OCI-LY7 (cell line): Measurements from ENCODE around the gene LRRC3C. TPM values are rescaled to one million over a fixed set of nuclear protein-coding genes. Genes with fewer than 3 reads are reported as not detected.

Source experiments
- BruUV-seq: library from RNA; stranded (reverse); fragments of 400-500 nt; replicated peaks from 2 replicates; lab custom pipeline; 2021; lab: Mats Ljungman, UMichigan
- CTCF ChIA-PET: fragments of 300-600 bp; sonication (Branson Sonifier 250); formaldehyde crosslinking; loops from one replicate; lab custom pipeline; 2022; ENCODE audit warnings: antibody characterized with exemption; ENCODE audit not compliant: unreplicated experiment; lab: Charles Lee
- POLR2A ChIA-PET: fragments of 300-600 bp; sonication (Branson Sonifier 250); formaldehyde crosslinking; loops from one replicate; lab custom pipeline; 2022; ENCODE audit warnings: antibody characterized with exemption; lab: Charles Lee
- DNase-seq: peaks from one replicate; pipeline ENCODE4 v3.0.0-alpha.2; 2015; ENCODE audit warnings: low spot score
- H2AFZ ChIP-seq: fragments of 200-600 bp; sonication (generic), shearing (Covaris generic); 2 replicates; pipeline ENCODE4 v1.6.1; 2014; ENCODE audit warnings: mild to moderate bottlenecking, antibody characterized with exemption, low read length, moderate library complexity
- H3K27ac ChIP-seq: fragments of 200-600 bp; sonication (generic); 2 replicates; pipeline ENCODE4 v1.5.1; 2014; ENCODE audit warnings: mixed run types, low read depth, mild to moderate bottlenecking, moderate library complexity, low read length, inconsistent platforms; ENCODE audit not compliant: poor library complexity, severe bottlenecking
- H3K36me3 ChIP-seq: fragments of 200-600 bp; sonication (generic); 2 replicates; pipeline ENCODE4 v1.6.1; 2014; ENCODE audit warnings: mild to moderate bottlenecking, antibody characterized with exemption, low read length, moderate library complexity, mixed read lengths; ENCODE audit not compliant: insufficient read depth
- H3K4me1 ChIP-seq: fragments of 200-600 bp; sonication (generic); 2 replicates; pipeline ENCODE4 v1.5.1; 2014; ENCODE audit warnings: mild to moderate bottlenecking, low read length; ENCODE audit not compliant: insufficient read depth, poor library complexity, severe bottlenecking
- H3K4me2 ChIP-seq: fragments of 200-600 bp; sonication (generic); 2 replicates; pipeline ENCODE4 v1.6.1; 2014; ENCODE audit warnings: mild to moderate bottlenecking, low read length
- H3K4me3 ChIP-seq: fragments of 200-600 bp; sonication (generic); 2 replicates; pipeline ENCODE4 v1.5.1; 2014; ENCODE audit warnings: mild to moderate bottlenecking, low read depth, low read length; ENCODE audit not compliant: poor library complexity, severe bottlenecking
- H3K79me2 ChIP-seq: fragments of 200-600 bp; sonication (generic); 2 replicates; pipeline ENCODE4 v1.6.1; 2016; ENCODE audit warnings: low read depth, mild to moderate bottlenecking, low read length, moderate library complexity, mixed read lengths; ENCODE audit not compliant: insufficient read depth
- H3K9me2 ChIP-seq: fragments of 200-600 bp; sonication (generic); 2 replicates; pipeline ENCODE4 v1.6.1; 2016; ENCODE audit warnings: mild to moderate bottlenecking, low read length, mixed read lengths; ENCODE audit not compliant: insufficient read depth
- H3K9me3 ChIP-seq: fragments of 200-600 bp; sonication (generic); 2 replicates; pipeline ENCODE4 v1.6.1; 2014; ENCODE audit warnings: mild to moderate bottlenecking, mixed run types, low read length, mixed read lengths
- H4K20me1 ChIP-seq: fragments of 200-600 bp; sonication (generic); 2 replicates; pipeline ENCODE4 v1.6.1; 2014; ENCODE audit warnings: mild to moderate bottlenecking, antibody characterized with exemption, low read length, moderate library complexity, mixed read lengths; ENCODE audit not compliant: insufficient read depth
- EZH2phosphoT487 ChIP-seq: fragments of 200-600 bp; sonication (generic); IDR thresholded peaks from 2 replicates; pipeline ENCODE4 v1.6.1; 2018; ENCODE audit warnings: low read depth, borderline replicate concordance, mild to moderate bottlenecking, mixed run types, antibody characterized with exemption, low read length, moderate library complexity, mixed read lengths
- intact Hi-C: fragments of 100-400 bp; cut with micrococcal nuclease; formaldehyde crosslinking; loops from one replicate; pipeline ENCODE4 v1.10.0; 2022; ENCODE audit not compliant: unreplicated experiment
- total RNA-seq, 2 experiments: library from RNA; depleted of rRNA in 1 of 2; stranded (reverse); fragments of >200 nt in 1 of 2; shearing (Covaris generic) in 1 of 2; gene quantifications; 2 replicates each; pipeline ENCODE4 v1.2.3, GENCODE V29; 2014 to 2022
- TF ChIP-seq, protein P1 (sequence below): fragments of 200-600 bp; sonication (generic); conservative IDR thresholded peaks from 2 replicates; pipeline ENCODE4 v1.5.1; 2014; ENCODE audit warnings: mild to moderate bottlenecking, antibody characterized with exemption, low read length, moderate library complexity, mixed read lengths

LRRC3C gene
- total RNA-seq, 2 experiments from 2014 or later = not detected

DNA sequence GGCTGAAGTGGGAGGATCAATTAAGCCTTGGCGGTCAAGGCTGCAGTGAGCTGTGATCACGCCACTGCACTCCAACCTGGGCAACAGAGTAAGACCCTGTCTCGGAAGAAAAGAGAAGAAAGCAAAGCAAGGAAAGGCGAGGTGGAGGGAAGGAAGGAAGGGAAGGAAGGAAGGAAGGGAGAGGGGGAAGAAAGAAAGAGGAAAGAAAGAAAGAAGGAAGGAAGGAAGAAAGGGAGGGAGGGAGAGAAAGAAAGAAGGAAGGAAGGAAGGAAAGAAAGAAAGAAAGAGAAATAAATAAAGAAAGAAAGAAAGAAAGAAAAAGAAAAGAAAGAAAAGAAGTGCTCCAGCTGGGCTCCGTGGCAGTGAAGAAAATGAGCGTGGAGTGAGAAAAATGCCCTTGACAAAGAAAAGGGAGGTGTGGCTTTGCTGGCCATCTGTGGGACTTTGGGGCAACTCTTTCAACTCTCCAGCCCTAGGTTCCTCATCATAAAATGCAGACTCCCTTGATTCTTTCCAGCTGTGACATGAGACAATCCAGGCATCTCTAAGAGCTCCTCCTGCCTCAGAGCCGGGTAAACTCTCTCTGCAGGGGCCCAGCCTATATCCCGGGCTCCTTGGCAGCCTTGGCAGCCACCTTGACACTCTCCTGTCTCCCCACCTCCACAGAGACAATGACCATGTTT lies 37.6 kb downstream of the LRRC3C start:
- no peak overlapping the region for H2AFZ ChIP-seq
- no TSS peak for BruUV-seq
- DNase-seq = no peak
- no peak overlapping the region for H3K4me3 ChIP-seq
- peaks cover 18% of the 10 kb centered on the region for H3K4me1 ChIP-seq
- H3K79me2 ChIP-seq = no peaks in the 10 kb centered on the region
- H3K4me2 ChIP-seq = no peak overlapping the region
- H4K20me1 ChIP-seq = no peaks in the 10 kb centered on the region
- H3K36me3 ChIP-seq = no peaks in the 10 kb centered on the region
- ChIA-PET CTCF (no interaction called here), POLR2A (no interaction called here)
- intact Hi-C loops = no loop called here
- no peak for TF ChIP-seq EZH2phosphoT487
- TF ChIP-seq, protein P1, sequence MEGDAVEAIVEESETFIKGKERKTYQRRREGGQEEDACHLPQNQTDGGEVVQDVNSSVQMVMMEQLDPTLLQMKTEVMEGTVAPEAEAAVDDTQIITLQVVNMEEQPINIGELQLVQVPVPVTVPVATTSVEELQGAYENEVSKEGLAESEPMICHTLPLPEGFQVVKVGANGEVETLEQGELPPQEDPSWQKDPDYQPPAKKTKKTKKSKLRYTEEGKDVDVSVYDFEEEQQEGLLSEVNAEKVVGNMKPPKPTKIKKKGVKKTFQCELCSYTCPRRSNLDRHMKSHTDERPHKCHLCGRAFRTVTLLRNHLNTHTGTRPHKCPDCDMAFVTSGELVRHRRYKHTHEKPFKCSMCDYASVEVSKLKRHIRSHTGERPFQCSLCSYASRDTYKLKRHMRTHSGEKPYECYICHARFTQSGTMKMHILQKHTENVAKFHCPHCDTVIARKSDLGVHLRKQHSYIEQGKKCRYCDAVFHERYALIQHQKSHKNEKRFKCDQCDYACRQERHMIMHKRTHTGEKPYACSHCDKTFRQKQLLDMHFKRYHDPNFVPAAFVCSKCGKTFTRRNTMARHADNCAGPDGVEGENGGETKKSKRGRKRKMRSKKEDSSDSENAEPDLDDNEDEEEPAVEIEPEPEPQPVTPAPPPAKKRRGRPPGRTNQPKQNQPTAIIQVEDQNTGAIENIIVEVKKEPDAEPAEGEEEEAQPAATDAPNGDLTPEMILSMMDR = no peak
- no peaks in the 10 kb centered on the region for H3K9me3 ChIP-seq
- H3K27ac ChIP-seq = no peak overlapping the region
- H3K9me2 ChIP-seq = no peaks in the 10 kb centered on the region

- Histone ChIP-seq H2AFZ (no peak overlapping the region), H3K4me3 (no peak overlapping the region), H3K9me3 (no peaks in the 10 kb centered on the region), H3K27ac (no peak overlapping the region), H3K79me2 (no peaks in the 10 kb centered on the region), H3K9me2 (no peaks in the 10 kb centered on the region), H3K4me2 (no peak overlapping the region), H4K20me1 (no peaks in the 10 kb centered on the region), H3K36me3 (no peaks in the 10 kb centered on the region), H3K4me1 (peaks cover 18% of the 10 kb centered on the region)
- TF ChIP-seq, protein P1 = no peak
- no peak for TF ChIP-seq EZH2phosphoT487
- no peak for DNase-seq
- intact Hi-C loops = no loop called here
- ChIA-PET CTCF (no interaction called here), POLR2A (interaction anchor here (1.0 kb wide), 1 partner anchor 12 kb away, joined by 4 read pairs; no protein-coding TSS in a partner anchor)
- BruUV-seq = no TSS peak
Measured at GRCh38 chr17:39966771-39967170, 39.2 kb downstream of the LRRC3C start.

- Histone ChIP-seq H3K4me1 (peaks cover 7% of the 10 kb centered on the region), H3K79me2 (no peaks in the 10 kb centered on the region), H3K9me3 (no peaks in the 10 kb centered on the region), H3K4me2 (no peak overlapping the region), H4K20me1 (no peaks in the 10 kb centered on the region), H3K27ac (no peak overlapping the region), H2AFZ (no peak overlapping the region), H3K4me3 (no peak overlapping the region), H3K36me3 (no peaks in the 10 kb centered on the region), H3K9me2 (no peaks in the 10 kb centered on the region)
- TF ChIP-seq, protein P1 = no peak
- no peak for TF ChIP-seq EZH2phosphoT487
- no TSS peak for BruUV-seq
- ChIA-PET CTCF (no interaction called here), POLR2A (interaction anchor here (0.5 to 1.9 kb wide), 2 partner anchors 9 to 11 kb away, joined by 6 read pairs; partner anchors contain the start of gene PSMD3)
- DNase-seq = no peak
- intact Hi-C loops = no loop called here
Measured at GRCh38 chr17:39968761-39969160, 41.2 kb downstream of the LRRC3C start.
